ENCODE measurements around the gene C1GALT1. TPM values are rescaled to one million over a fixed set of nuclear protein-coding genes. Genes with fewer than 3 reads are reported as not detected.

The C1GALT1 gene
- total RNA-seq, 1 donor from 2014 or later, result 80.1 TPM

DNA sequence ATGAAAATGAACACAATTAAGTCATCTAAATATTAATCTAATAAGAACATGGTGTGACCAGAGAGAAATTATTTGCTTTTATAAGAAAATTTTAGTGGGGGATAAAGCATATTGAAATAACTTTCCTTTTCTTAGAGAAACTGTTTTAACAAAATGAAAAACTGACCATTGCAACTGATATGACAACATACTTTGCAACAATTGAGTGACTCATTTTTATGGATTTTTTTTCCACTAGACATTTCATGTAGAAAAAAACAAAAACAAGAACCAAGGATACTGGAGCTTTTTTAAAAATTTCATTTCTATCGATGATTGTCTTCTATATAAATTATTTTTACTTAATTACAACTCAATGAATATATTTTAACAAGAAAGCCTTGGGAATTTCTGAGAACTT is 90.0 kb downstream of the C1GALT1 start:
- DNase-seq (ENCODE audit: low read depth), result no peak

DNA sequence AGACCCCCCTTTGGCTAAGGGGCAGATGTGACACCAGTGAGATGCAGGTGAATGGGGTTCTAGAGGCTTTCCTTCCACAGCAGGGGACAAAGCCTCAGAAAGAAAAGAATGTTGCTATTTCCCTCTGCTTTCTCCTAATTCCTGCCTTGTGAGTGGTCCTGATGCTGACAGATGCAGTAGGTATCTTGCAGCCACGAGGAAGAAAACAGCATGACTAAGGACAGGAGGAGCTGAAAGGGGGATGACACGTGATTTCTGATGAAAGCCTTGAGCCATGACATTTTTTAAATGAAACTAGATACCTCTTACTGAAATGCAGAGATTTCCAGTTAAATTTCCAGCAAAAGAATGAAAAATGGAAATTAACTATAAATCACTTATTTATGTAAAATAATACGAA is 92.4 kb downstream of the C1GALT1 start:
- DNase-seq (ENCODE audit: low read depth), result no peak

DNA sequence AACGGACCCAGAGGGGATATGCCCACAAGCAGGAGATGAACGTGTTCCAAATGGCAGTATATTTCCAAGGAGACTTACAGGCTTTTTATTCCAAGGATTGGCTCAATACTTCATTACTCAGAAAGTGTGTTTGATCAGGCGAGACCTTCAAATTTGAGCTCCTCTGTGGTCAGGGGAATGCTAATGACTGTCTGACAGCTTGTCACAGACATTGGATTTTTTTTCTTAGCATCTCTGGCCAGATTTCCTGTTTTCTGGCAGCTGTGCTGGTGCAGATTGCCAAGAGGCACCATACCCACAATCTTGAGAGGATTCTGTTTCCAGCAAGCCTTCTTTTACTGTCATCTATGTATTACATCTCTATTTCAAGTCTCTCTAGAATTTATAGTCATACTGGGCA is 93.8 kb downstream of the C1GALT1 start:
- peak; percentile 81 for DNase-seq (ENCODE audit: low read depth)

DNA sequence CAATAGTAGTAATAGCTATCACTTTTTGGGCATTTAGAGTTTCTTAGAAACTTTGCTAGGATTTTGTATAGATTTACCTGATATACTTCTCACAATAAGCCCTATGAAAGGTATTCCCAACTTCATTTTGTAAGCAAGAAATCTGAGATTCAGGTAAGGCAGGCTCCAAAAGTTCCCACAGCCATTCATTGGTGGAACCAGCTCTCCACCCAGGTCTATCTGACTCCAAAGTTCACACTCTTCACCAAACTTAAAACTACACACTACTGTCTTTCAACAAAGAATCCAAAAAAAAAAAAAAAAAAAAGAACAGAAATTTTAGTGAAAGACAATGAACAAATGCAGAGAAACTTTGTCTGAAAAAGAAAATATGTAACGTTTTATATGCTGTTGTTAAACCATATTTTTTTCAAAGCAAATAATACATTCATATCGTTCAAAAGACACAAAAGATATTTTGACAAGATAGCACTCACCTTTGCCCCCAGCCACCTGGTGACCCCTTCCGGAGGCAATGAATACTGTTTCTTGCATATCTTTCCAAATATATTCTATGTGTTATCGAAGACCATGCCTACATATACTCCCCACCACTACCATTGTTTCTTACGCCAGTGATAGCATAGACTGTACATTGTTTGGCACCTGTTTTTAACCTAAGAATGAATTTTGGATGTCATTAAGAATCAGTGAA is 108.2 kb downstream of the C1GALT1 start:
- no peak for DNase-seq (ENCODE audit: low read depth)

DNA sequence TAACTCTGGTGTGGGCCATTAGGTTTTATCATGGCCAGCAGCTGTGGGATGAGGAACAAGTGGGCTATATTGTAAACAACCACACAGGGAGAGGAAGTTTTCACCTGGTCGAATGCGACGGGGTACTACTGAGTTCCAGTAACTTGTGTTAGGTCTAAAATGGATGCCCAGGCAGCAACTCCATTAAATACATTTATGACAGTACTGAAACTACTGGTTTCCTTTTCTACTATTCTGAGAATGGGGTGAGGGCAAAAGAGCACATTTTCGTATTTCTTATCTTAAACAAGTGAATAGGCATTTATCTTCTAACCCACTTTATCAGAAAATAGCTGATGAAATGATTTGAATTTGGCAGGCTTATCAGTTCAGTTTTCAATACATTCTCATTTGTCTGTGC is 109.7 kb downstream of the C1GALT1 start:
- DNase-seq (ENCODE audit: low read depth), result no peak

DNA sequence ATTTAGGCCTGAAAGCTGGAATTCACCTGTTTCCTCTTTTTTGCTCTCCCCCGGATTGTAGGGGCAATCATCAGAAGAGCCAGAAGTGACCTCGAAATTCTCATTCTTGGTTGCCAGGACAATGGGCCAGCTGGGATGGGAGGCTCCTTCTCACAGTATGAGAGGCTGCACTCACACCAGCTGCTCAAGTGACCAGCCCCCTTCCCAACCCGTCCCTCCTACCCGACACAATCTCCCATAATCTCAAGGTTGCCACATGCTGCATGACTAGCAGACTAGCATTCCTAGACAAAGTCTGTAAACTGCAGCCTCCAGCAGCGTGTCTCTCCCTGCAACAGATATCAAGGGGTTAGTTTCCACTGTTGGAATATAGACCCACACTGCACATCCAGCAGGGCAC is 110.3 kb downstream of the C1GALT1 start:
- no peak for DNase-seq (ENCODE audit: low read depth)

DNA sequence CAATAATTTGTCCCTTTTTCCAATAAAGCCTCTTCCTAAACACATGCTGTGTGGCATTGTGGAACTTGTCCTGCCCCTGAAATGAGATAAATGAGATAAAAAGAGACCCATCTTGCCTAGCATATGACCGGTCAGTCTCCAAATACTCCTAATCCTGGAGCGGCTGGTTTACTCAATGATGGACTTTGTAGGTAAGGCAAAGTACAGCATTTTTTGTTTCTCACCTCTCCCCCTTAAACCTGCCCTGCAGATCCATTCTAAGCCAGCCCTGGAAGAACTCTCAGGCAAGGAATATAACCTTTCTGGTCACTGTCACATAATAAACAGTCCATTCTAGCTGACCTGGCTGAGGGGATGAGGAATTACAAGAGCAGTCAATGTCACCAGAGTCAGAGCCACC is 110.7 kb downstream of the C1GALT1 start:
- DNase-seq (ENCODE audit: low read depth), result no peak

DNA sequence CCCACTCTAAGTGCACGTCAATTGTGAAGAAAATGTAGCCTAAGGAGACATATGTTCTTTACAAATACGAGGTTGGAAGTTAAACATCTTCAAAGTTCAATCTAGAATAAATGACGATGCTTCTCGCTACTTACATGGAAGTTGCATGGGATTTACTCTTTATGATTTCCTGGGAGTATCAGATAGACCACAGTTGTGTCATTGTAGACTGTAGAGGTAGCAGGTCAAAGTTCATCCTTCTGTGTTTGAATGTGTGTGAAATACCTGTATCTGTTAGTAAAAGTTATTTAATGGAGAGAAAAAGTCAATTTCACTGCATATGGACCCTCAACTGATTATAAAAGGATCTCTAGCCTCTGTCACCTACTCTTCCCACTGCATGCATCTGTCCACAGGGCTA is 112.6 kb downstream of the C1GALT1 start:
- DNase-seq (ENCODE audit: low read depth), result no peak

All from renal cortical epithelial cell (primary cell).